CD14-positive monocyte (primary cell): ENCODE measurements around the gene LTBP4. TPM values are rescaled to one million over a fixed set of nuclear protein-coding genes. Genes with fewer than 3 reads are reported as not detected.

Experiments
- DNase-seq, 3 donors: peaks; one replicate each; pipeline ENCODE4 v3.0.0-alpha.2; 2011 to 2022
- H2AFZ ChIP-seq: 2 replicates; pipeline ENCODE4 v1.6.0; 2012; ENCODE audit warnings: mild to moderate bottlenecking, low read depth, low read length, inconsistent platforms; ENCODE audit not compliant: insufficient read depth, poor library complexity, severe bottlenecking
- H3K27ac ChIP-seq, 2 donors: 1 replicate in 1 of 2; 2 replicates in 1 of 2; pipeline ENCODE4 v1.5.1; 2012 to 2013; ENCODE audit warnings: low read length in 2 of 2, control low read depth in 1 of 2, inconsistent platforms in 1 of 2, low read depth in 1 of 2, mild to moderate bottlenecking in 1 of 2
- H3K27me3 ChIP-seq, 2 donors: one replicate each; pipeline versions ENCODE4 v1.6.0 to v1.6.1; 2011 to 2013; ENCODE audit warnings: low read length in 2 of 2; ENCODE audit not compliant: control insufficient read depth in 2 of 2, insufficient read depth in 2 of 2
- H3K36me3 ChIP-seq, 2 donors: replicated peaks in 1 of 2; 1 replicate in 1 of 2; 2 replicates in 1 of 2; pipeline versions ENCODE4 v1.5.1 to v1.6.1; 2012 to 2013; ENCODE audit warnings: low read length in 2 of 2, control low read depth in 1 of 2, inconsistent platforms in 1 of 2, mild to moderate bottlenecking in 1 of 2; ENCODE audit not compliant: insufficient read depth in 2 of 2, control insufficient read depth in 1 of 2
- H3K4me1 ChIP-seq, 2 donors: 1 replicate in 1 of 2; 2 replicates in 1 of 2; pipeline versions ENCODE4 v1.5.1 to v1.6.1; 2012 to 2013; ENCODE audit warnings: low read length in 2 of 2, control low read depth in 1 of 2, inconsistent platforms in 1 of 2, mild to moderate bottlenecking in 1 of 2, moderate library complexity in 1 of 2; ENCODE audit not compliant: insufficient read depth in 2 of 2, control insufficient read depth in 1 of 2
- H3K4me2 ChIP-seq: replicated peaks from 2 replicates; pipeline ENCODE3; 2012; ENCODE audit warnings: low read length, moderate library complexity, mild to moderate bottlenecking; ENCODE audit not compliant: poor library complexity, severe bottlenecking; ENCODE audit errors: extremely low read depth
- H3K4me3 ChIP-seq, 3 experiments: fragments of 200-600 bp in 1 of 3; sonication (generic) in 1 of 3; replicated peaks in 1 of 3; 1 replicate in 2 of 3; 2 replicates in 1 of 3; pipeline ENCODE4 v1.5.1; 2011 to 2013; ENCODE audit warnings: low read length in 3 of 3, mild to moderate bottlenecking in 3 of 3, control low read depth in 2 of 3, low read depth in 2 of 3, inconsistent platforms in 1 of 3, moderate library complexity in 1 of 3
- H3K79me2 ChIP-seq: 2 replicates; pipeline ENCODE4 v1.6.0; 2012; ENCODE audit warnings: mild to moderate bottlenecking, control low read depth, inconsistent platforms, low read length, moderate library complexity; ENCODE audit not compliant: insufficient read depth
- H3K9ac ChIP-seq: 2 replicates; pipeline ENCODE4 v1.6.0; 2017; ENCODE audit warnings: low read length, mild to moderate bottlenecking; ENCODE audit not compliant: insufficient read depth, poor library complexity, severe bottlenecking
- H3K9me3 ChIP-seq, 2 donors: replicated peaks in 1 of 2; 1 replicate in 1 of 2; 2 replicates in 1 of 2; pipeline versions ENCODE4 v1.5.1 to v1.6.1; 2012 to 2013; ENCODE audit warnings: low read length in 2 of 2, control low read depth in 1 of 2; ENCODE audit not compliant: control insufficient read depth in 1 of 2, insufficient read depth in 1 of 2
- H4K20me1 ChIP-seq: 2 replicates; pipeline ENCODE4 v1.6.0; 2012; ENCODE audit warnings: mild to moderate bottlenecking, low read length, control low read depth, moderate library complexity; ENCODE audit not compliant: insufficient read depth
- H3K27ac Mint-ChIP-seq, 7 donors: one replicate each; pipeline ENCODE4 v1.8.0; 2020; ENCODE audit warnings: mild to moderate bottlenecking in 7 of 7, mixed read lengths in 7 of 7, moderate library complexity in 6 of 7, inconsistent platforms in 2 of 7
- H3K27me3 Mint-ChIP-seq, 3 donors: one replicate each; pipeline ENCODE4 v1.8.0; 2021 to 2022; ENCODE audit warnings: low read depth in 3 of 3, mild to moderate bottlenecking in 3 of 3, mixed read lengths in 3 of 3, moderate library complexity in 3 of 3, inconsistent platforms in 1 of 3
- H3K36me3 Mint-ChIP-seq, 2 donors: one replicate each; pipeline ENCODE4 v1.8.0; 2020; ENCODE audit warnings: mixed read lengths in 2 of 2, inconsistent platforms in 1 of 2, mild to moderate bottlenecking in 1 of 2
- H3K4me1 Mint-ChIP-seq: one replicate; pipeline ENCODE4 v1.8.0; 2020; ENCODE audit warnings: mild to moderate bottlenecking, mixed read lengths
- H3K4me3 Mint-ChIP-seq, 2 donors: one replicate each; pipeline ENCODE4 v1.8.0; 2020; ENCODE audit warnings: mild to moderate bottlenecking in 2 of 2, mixed read lengths in 2 of 2, moderate library complexity in 1 of 2
- H3K9me3 Mint-ChIP-seq, 7 donors: one replicate each; pipeline ENCODE4 v1.8.0; 2020 to 2022; ENCODE audit warnings: mixed read lengths in 7 of 7, mild to moderate bottlenecking in 6 of 7, moderate library complexity in 6 of 7, inconsistent platforms in 2 of 7
- WGBS: methylation state at CpG from one replicate; pipeline ENCODE4 v1.1.5; 2013; ENCODE audit warnings: missing lambda C conversion rate; ENCODE audit not compliant: insufficient coverage; 5-methylcytosine and 5-hydroxymethylcytosine counted together
- intact Hi-C, 2 donors: fragments of 100-400 bp; cut with micrococcal nuclease; formaldehyde crosslinking; loops; one replicate each; pipeline versions ENCODE4 v1.15.0 to v1.15.1; 2023
- polyA plus RNA-seq, 3 donors: library from polyadenylated mRNA; depleted of rRNA in 1 of 3; unstranded in 2 of 3; stranded (reverse) in 1 of 3; fragments of 300-500 nt in 2 of 3; fragments of >200 nt in 1 of 3; fragmentation: Illumina TruSeq in 2 of 3; gene quantifications; 1 replicate in 2 of 3; 2 replicates in 1 of 3; pipeline ENCODE4 v1.2.3, GENCODE V29; 2012 to 2021
- TF ChIP-seq, protein P1 (sequence below): fragments of 200-600 bp; IDR thresholded peaks from one replicate; pipeline ENCODE4 v1.8.0; 2022; ENCODE audit warnings: antibody characterized with exemption, mild to moderate bottlenecking

The LTBP4 gene
- polyA plus RNA-seq, 3 donors: 3.8 to 38.7 (median 8.0) TPM

DNA sequence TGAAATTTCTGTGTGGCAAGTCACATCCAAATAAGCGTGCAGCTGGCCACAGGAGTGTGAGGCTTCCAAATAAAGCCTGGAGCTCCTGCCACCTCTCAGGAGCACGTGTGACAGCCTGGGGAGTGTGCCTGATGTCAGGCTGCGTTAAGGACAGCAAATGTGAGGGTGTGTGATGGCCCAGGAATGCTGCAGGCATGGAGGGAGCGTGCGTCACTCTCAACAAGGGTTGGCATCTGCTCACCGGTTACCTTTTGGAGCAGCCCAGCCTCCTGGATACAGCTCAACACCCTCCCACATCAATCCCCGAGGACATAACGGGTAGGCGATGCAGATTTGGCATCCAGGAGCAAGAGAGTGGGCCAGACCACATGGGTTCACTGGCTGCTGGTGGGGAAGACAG, 70.2 kb downstream of the LTBP4 start:
- Mint-ChIP-seq H3K27me3 (no peaks in the 10 kb centered on the region), H3K9me3 (peaks cover 2 to 15% (median 10%) of the 10 kb centered on the region in 7 donors), H3K4me1 (no peaks in the 10 kb centered on the region), H3K27ac (peak overlapping the region in 1 of 7 donors; percentile 42), H3K36me3 (peaks cover 24 to 27% of the 10 kb centered on the region in 2 donors), H3K4me3 (no peak overlapping the region)
- no peak overlapping the region for H3K9ac ChIP-seq
- no peaks in the 10 kb centered on the region for H3K27me3 ChIP-seq
- no peak overlapping the region for H3K4me2 ChIP-seq
- WGBS: 100% methylated on average over 8 of the region's 9 CpGs
- no peak overlapping the region for H2AFZ ChIP-seq
- TF ChIP-seq, protein P1, sequence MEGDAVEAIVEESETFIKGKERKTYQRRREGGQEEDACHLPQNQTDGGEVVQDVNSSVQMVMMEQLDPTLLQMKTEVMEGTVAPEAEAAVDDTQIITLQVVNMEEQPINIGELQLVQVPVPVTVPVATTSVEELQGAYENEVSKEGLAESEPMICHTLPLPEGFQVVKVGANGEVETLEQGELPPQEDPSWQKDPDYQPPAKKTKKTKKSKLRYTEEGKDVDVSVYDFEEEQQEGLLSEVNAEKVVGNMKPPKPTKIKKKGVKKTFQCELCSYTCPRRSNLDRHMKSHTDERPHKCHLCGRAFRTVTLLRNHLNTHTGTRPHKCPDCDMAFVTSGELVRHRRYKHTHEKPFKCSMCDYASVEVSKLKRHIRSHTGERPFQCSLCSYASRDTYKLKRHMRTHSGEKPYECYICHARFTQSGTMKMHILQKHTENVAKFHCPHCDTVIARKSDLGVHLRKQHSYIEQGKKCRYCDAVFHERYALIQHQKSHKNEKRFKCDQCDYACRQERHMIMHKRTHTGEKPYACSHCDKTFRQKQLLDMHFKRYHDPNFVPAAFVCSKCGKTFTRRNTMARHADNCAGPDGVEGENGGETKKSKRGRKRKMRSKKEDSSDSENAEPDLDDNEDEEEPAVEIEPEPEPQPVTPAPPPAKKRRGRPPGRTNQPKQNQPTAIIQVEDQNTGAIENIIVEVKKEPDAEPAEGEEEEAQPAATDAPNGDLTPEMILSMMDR: no peak
- H3K4me1 ChIP-seq: no peaks in the 10 kb centered on the region
- intact Hi-C loops: no loop called here
- peaks cover 9 to 39% of the 10 kb centered on the region in 2 donors for H3K36me3 ChIP-seq
- H3K79me2 ChIP-seq: no peaks in the 10 kb centered on the region
- no peak overlapping the region for H3K27ac ChIP-seq
- H4K20me1 ChIP-seq: no peaks in the 10 kb centered on the region
- DNase-seq: no peak
- peaks cover 9 to 10% of the 10 kb centered on the region in 2 donors for H3K9me3 ChIP-seq
- no peak overlapping the region for H3K4me3 ChIP-seq

DNA sequence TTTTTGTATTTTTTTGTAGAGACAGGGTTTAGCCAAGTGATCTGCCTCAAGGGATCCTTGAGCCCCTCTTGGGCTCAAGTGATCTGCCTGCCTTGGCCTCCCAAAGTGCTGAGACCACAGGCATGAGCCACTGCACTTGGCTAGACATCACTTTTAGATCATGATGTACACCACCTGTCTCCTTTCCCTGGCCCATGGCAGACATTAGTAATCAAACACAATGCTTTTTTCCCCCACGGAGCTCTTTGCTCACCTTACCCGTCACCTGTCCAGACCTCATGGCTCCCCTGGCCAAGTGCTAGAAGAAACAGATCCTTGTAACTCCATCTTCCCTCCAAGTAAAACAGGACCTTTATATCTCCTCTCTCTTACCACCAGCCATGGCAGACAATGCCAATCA, 70.9 kb downstream of the LTBP4 start:
- peaks cover 2 to 15% (median 10%) of the 10 kb centered on the region in 7 donors for H3K9me3 Mint-ChIP-seq
- H4K20me1 ChIP-seq: no peaks in the 10 kb centered on the region
- DNase-seq: no peak
- H3K27ac ChIP-seq: no peak overlapping the region
- H3K27ac Mint-ChIP-seq: no peak overlapping the region
- H2AFZ ChIP-seq: no peak overlapping the region
- intact Hi-C loops: no loop called here
- no peak overlapping the region for H3K9ac ChIP-seq
- no peak overlapping the region for H3K4me3 ChIP-seq
- H3K4me3 Mint-ChIP-seq: no peak overlapping the region
- no peaks in the 10 kb centered on the region for H3K27me3 ChIP-seq
- peaks cover 12 to 44% of the 10 kb centered on the region in 2 donors for H3K36me3 ChIP-seq
- H3K4me2 ChIP-seq: no peak overlapping the region
- H3K79me2 ChIP-seq: no peaks in the 10 kb centered on the region
- H3K27me3 Mint-ChIP-seq: no peaks in the 10 kb centered on the region
- no peaks in the 10 kb centered on the region for H3K4me1 ChIP-seq
- no peaks in the 10 kb centered on the region for H3K4me1 Mint-ChIP-seq
- TF ChIP-seq, protein P1: no peak
- 82% methylated on average over 2 of the region's 2 CpGs for WGBS
- H3K9me3 ChIP-seq: peaks cover 9 to 10% of the 10 kb centered on the region in 2 donors
- peaks cover 25 to 31% of the 10 kb centered on the region in 2 donors for H3K36me3 Mint-ChIP-seq
